ENCODE measurements around the gene HLA-G.

GRCh38 chr6:29800254-29800653 lies 27.4 kb upstream of the HLA-G start:
- TF ChIP-seq EZH2 (IDR thresholded peaks at IDR 0.05; ENCODE audit: low read length) (no peak), CTCF (optimal IDR thresholded peaks at IDR 0.05 in 1 of 3, IDR thresholded peaks at IDR 0.05 in 1 of 3, conservative IDR thresholded peaks at IDR 0.05 in 1 of 3; ENCODE audit: extremely low read depth in 1 of 3, insufficient read depth in 2 of 3, low read length in 3 of 3) (no peak)
